ENCODE data around the gene ZSCAN25.
"Not testable (repeated sequence)": the region's sequence is repeated elsewhere in the genome, so short reads cannot be mapped to it uniquely, and the experiment has no call there.

The ZSCAN25 gene

DNA sequence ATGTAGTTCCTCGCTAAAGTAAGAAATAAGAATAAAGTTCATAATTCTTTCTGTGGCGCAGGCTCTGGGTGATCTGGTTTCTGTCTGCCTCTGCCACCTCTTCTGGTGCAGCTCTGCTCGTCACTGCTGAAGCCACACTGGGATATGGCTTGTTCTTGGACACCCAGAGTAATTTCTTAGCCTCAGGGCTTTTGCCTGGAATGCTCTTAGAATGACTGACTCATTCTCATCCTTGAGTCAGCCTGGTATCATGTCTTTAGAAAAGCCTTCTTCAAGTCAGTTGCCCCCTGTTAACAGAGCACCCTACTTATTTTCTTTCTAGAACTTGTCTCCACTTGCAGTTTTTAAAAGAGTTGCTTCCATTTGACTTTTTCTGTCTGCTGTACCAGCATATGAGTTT is 2.0 kb downstream of the ZSCAN25 start:
- DNase-seq: no peak

DNA sequence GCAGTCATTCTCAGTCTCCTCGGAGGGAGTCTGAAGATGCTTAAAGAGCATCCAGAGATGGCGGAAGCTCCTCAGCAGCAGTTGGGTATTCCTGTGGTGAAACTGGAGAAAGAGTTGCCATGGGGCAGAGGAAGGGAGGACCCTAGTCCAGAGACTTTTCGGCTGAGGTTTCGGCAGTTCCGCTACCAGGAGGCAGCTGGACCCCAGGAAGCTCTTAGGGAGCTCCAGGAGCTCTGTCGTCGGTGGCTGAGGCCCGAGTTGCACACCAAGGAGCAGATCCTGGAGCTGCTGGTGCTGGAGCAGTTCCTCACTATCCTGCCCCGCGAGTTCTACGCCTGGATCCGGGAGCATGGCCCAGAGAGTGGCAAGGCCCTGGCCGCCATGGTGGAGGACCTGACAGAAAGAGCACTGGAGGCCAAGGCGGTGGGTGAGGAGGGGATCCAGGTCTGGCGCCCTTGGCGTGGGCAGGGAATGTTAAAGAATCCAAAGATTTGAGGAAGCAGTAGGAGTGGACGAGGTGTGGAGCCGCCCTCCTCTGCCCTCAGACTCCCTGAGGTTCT is 2.9 kb downstream of the ZSCAN25 start:
- no peak for DNase-seq

DNA sequence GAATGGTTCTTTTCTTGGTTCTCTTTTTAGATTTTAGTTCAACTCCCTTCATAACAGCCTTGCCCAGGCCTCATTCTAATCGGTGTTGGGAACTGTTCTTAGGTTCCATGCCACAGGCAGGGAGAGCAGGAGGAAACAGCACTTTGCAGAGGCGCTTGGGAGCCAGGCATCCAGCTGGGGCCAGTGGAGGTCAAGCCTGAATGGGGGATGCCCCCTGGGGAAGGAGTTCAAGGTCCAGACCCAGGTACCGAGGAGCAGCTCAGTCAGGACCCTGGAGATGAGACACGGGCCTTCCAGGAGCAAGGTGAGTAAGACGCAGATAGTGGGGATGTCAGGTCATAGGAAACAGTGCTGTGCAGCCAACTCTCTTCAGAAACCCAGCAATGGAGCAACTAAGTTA is 4.5 kb downstream of the ZSCAN25 start:
- DNase-seq: no peak

DNA sequence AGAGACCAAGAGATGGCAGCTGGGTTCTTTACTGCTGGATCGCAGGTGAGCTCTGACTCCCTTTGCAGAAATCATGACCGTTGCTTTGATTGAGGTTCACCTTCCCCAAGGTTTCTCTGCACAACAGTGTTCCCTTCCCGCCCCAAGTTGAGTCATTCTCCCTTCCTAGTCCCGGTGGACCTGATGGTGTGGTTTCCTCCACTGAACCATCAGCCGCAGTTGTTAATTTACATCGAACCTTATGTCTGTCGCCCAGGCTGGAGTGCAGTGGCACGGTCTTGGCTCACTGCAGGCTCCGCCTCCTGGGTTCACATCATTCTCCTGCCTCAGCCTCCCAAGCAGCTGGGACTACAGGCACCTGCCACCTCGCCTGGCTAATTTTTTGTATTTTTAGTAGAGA is 5.8 kb downstream of the ZSCAN25 start:
- no peak for DNase-seq

DNA sequence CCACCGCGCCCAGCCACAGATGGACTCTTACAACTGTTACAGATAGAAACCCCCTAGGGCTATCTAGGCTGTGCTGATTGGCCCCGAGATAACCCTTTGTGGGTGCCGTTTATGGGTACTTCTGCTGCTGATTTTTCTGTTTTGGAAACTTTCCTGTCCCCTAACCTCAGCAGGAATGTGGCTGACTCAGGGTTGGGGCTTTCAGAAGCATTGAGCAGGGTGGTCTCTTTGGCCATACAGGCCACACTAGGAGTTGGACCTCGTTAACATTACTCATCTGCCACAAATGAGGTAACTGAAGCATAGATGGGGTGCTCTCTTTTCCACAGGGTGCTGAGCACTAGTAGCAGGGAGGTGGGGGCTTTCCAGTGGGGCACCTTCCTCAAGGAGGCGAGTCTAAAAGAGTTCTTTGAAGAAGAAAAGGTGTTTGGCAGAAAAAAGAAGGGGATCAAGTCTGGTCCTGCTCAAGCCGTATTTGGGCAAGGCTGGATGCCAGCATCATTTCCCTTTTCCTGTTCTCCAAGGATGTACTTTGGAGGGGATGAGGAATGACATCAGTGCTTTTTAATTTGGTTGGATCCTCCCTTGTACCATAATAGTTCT is 6.4 kb downstream of the ZSCAN25 start:
- DNase-seq: no peak

DNA sequence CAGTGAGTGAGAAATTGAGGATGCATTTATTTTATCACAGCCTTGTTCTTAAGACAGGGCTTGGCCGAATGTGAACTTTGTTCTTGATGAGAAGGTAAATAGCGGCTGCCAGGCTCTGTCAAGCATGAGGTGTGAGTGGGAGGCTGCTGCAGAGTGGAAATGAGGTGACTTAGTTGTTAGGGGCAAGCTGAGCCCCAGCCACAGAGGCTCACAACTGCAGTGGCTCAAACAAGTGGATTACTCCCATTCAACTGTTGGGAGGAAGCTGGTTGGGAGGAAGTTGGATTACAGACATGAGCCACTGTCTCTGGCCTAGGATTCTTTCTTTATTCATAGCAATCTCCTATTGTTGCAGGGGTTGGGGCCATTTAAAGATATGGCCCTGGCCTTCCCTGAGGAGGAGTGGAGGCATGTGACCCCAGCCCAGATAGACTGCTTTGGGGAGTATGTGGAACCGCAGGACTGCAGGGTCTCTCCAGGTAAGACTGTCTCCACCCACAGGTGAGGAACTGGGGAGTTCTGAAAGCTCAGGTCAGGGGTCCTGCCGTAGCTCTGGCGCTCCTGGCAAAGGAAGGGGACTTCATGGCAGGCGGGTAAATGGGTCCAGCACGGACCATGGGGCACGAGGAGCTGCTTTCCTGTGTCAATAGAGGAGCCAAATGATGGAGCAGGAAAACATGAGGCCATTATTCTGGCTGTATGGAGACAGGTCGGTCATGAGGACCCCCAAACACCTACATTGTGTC is 7.1 kb downstream of the ZSCAN25 start:
- no peak for DNase-seq

DNA sequence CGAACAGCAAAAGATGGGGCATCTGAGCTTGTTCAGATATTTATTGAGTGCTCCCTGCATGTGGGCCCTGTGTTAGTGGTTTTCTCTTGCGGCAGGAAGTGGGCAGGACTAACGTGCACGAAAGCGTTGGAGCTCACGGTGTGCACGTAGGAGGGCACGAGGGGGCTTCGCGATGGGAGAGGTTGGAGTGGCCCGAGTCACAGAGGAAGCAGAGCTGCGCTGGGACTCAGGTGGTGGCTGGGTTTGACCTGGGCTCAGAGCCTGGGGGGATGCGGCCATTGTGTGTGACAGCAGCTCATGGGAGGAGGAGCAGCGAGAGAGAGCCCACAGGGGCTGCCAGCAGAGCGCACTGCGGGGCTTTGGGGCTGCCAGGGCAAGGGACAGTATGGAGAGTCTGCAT is 7.7 kb downstream of the ZSCAN25 start:
- DNase-seq: no peak

DNA sequence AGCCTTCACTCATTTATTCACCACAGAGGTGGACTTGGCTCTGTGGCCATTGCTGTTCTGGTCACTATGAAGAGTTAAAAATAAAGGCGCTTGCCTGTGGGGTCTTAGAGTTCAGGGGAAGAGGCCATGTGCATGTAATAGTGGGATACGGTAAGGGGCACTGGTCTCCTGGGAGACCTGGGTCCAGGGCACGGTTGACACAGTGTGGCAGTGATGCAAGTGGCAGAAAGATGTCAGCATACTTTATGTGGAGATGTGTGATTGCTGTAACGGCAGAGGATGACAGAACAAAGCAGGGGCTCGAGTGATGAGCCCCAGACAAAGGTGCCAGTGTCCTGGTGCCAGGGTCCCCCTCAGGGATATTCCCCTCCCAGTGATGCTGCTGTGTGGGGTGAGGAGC is 8.6 kb downstream of the ZSCAN25 start:
- no peak for DNase-seq

DNA sequence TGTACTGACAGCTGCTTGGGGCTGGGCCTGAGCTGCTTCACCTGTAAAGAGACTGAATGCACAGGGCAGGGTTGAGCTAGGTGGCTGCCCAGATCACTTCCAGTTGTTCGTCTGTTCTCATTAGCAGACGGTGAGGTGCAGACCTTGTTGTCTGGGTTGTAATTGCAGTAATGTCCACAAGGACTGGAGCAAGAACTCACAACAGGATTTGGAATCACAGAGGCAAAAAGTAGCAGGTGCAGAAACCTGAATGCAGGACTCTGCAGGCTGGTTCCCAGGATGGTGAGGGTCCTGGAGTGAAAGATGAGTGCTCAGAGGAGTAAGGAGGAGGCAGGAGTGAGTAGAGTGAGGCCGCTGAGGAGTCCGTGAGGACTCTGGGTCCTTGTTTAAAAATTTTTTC is 9.2 kb downstream of the ZSCAN25 start:
- DNase-seq: no peak

DNA sequence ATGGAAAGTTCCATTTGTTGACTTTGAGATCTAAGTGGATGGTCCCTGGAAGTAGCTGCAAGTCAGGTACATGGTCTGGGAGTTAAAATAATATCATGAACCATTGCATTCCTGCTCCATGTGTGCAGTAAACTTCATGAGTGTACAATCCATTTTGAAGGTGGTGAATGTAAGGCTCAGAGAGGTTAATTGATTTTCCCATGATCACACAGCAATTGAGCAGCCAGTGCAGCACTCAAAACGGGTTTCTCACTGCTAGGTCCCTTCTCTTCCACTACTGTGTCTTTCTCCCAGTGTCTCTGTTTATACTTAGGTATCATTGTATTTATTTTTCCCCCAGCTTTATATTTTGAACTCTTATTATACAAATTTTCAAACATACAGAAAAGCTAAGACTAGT is 9.9 kb downstream of the ZSCAN25 start:
- no peak for DNase-seq

DNA sequence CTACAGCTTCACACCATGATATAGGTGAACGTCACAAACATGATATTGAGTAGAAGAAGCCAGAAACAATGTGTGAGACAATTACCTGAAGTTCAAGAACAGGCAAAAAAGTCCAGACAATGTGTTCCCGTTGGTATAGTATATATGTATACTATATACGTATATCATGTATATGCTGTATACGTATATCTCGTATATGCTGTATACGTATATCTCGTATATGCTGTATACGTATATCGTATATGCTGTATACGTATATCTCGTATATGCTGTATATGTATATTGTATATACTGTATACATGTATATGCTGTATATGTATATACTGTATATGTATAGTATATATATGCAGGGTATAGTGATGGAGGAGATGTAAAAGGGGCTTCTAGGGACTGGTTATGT is 10.8 kb downstream of the ZSCAN25 start:
- no peak for DNase-seq

DNA sequence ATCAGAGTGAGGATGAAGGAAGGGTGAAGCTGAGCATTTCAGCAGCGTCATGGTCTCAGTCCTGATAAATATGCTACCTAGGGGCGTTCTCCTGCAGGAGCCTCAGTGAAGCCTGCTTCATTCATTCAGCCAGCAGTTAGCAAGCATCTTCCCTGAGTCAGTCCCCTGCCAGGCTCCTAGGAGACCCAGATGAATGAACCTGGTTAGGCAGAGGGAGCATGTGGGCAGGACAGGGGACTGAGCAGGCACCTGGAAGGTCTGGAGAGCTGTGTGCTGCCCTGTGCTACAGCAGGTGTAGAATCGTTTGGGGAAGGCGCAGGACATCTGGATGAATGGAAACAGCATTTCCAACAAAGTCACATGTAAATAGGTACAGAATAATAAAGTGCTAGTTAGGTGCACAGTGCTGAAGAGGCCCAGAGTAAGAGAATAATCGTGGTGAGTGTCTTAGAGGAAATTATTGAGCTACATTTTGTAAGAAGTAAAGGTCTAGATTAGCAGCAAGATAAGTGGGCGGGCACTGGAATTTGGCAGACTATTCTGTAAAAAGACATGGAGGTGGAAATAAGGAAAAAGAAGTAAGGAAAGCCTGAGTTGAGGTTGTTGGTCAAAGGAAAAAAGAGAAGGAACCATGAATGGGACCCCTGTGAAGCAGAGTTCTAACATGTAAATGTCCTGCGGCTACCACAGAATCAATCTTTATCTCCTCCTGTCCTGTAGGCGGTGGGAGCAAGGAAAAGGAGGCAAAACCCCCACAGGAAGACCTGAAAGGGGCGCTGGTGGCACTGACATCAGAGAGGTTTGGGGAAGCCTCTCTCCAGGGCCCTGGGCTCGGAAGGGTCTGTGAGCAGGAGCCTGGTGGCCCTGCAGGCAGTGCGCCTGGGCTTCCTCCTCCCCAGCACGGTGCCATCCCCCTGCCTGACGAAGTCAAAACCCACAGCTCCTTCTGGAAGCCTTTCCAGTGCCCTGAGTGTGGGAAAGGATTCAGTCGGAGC is 12.0 kb downstream of the ZSCAN25 start:
- no peak for DNase-seq

DNA sequence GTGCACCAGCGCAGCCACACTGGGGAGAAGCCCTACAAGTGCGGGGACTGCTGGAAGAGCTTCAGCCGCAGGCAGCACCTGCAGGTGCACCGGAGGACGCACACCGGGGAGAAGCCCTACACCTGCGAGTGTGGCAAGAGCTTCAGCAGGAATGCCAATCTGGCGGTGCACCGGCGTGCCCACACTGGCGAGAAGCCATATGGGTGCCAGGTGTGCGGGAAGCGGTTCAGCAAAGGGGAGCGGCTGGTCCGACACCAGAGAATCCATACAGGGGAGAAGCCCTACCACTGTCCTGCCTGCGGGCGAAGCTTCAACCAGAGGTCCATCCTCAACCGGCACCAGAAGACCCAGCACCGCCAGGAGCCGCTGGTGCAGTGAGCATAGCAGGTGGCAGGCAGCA is 12.9 kb downstream of the ZSCAN25 start:
- no peak for DNase-seq

DNA sequence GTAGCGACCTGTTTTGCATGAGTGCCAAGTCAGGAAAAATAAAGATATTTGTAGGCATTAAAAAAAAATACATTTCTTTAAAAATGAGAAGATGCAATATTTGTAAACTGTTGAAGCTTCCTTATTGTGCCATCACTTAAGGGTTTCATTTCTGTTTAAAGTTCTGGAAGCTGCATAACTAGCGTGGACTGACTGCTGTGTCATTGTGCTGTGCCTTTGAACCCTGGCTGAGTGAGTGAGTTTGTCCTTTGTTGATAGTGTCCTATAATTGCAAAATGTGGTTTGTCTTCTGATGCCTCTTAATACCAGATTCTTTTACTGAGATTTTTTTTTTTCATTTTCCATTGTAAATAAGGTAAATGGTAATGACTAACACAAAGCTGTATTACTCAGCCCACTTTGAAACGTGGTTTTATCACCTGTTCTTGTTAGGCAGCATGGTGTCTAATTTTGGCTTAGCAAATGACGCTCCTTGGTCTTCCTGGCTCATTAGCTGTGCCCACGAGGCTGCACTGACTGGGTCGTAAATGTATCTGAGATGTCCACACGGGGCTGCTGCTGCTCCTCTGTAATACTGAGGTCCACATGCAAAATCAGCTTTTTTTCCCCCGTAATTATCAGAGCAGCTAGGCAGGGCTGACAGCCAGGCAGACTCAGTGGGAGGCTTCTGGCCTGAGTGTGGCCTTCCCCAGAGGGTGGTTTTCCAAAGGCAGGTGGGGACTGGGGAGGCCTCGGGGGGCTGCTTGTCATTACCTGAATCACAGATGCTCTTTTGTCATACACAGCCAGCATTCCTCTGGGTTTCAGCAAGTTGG is 14.8 kb downstream of the ZSCAN25 start:
- no peak for DNase-seq

DNA sequence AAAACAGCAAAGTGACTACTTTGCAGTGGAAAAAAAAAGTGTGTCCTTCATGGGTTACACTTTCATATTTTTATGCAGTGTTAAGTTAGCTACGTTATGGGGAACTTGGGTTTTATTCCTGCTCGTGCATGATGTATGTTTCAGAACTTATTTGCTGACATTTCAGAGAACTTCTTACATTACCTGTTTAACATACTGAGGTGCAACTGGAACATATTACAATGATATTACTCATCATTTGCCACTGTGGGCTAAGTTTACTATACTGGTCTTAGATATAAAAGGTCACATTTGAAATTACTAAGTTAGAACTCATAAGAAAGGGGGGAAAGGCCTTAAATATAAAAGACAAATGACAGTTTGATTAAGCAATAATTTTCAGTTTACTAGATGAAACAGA is 20.7 kb downstream of the ZSCAN25 start:
- DNase-seq: not testable (repeated sequence)

DNA sequence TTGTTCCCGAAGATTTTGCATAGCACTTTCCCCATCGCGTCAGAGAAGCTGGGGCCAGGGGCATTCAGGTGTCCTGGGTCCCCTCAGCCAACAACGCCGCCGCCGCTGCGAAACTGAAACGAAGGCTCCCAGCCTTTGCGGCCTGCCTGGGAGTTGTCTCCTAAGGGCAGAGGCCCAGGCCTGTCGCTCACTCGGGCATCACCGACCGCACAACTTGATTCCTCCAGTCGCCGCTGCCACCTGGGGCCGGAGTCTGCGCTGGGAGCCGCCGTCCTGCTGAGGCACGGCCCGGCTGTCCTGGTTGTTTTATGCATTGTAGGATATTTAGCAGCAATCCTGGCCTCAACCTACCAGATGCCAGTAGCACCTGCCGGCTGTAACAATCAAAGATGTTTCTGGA is 22.0 kb downstream of the ZSCAN25 start:
- no peak for DNase-seq

DNA sequence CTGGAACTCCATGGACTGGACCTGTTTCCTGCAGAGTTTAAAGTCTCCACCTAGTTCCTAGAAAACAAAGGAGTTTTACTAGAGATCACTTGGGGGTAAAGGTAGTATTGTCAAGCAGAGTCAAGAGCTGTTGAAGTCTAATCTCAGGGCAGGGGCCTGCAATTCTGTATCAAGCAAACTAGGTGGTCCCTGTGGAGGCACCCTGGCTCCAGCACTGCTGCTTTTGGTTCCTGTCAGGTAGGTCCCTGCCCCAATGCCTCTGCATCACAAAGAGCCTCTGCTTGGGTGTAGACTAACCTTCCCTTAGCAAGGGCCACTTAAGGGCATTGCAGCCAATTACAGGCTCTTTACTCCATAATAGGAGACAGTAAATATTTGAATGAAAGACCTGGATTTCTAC is 22.5 kb downstream of the ZSCAN25 start:
- DNase-seq: no peak

DNA sequence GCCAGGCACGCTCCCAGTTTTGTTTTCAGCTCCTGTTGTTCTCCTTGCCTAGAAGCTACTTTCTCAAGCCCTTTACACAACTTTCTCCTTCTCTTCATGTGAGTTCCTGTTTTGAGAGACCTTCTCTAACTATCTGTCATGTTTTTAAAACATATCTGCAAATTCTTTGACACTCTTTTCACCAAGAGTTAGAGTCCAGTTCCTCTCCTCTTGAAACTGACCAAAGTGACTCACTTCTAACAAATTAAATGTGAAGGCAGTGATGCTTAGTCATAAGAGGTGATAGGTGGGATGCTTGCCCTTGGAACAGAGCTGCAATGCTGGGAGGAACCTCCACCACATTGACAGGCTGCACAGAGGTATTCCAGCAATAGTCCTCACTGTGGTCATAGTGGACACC is 25.3 kb downstream of the ZSCAN25 start:
- no peak for DNase-seq

DNA sequence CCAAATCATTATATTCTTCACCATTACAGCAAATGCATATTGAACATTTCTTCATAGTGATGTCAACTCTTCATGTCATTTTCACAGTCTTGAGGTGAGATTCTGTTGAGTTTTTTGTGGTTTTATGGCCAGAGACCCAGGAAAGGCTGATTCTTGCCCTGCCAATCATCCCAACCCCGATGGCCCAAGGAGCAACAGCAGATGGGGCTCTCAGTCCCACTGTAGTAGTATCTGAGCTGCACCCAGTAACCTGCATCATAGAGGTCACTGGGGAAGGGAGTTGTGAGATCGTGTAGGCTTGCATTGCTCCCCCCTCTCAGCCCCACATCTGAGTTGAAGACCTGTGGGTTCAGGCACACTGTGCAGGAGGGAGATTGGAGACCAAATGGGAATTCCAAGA is 26.7 kb downstream of the ZSCAN25 start:
- DNase-seq: no peak

DNA sequence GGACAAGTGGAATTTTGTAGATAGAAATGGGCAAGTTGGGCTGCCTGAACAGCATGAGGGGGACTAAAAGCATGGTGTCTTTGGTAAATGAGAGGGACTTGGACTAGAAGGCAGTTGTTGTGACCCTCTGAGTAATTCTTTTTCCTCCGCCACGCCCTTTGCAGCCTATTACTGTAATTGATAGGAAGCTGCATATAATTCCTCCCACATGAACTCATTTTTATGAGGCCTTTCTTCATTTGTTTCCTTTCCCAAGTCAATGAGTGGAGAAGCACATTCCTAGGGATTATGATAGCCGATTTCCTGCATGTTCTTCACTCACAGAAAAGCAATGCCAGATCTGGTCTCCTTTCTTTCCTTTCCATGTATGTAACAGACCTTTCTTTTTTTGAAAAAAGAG is 27.7 kb downstream of the ZSCAN25 start:
- DNase-seq: no peak

DNA sequence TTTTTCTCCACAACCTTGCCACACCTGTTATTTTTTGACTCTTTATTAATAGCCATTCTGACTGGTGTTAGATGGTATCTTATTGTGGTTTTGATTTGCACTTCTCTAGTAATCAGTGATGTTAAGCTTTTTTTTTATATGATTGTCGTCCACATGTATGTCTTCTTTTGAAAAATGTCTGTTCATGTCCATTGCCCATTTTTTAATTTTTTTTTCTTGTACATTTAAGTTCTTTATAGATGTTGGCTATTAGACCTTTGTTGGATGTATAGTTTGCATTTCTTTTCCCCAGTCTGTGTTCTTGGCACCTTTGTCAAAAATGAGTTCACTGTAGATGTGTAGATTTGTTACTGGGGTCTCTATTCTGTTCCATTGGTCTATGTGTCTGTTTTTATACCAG is 28.8 kb downstream of the ZSCAN25 start:
- DNase-seq: no peak

DNA sequence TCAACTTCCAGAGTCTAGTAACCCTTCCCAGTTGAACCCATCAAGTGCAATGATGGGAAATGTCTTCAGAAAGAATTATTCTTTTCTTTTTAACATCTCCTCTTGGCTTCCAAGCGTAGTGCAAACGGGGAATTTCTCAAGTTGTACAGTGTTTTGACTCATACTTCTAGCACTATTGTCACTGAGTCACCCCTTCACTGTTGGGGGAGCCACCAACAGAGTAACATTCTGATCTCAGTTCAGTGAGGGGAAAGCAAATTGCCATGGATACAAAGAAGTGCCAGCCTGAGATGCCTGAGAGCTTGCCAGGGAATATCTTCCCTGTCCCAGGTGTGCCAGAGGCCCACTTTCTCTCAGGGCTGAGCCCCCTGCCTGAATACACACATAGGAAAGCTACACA is 32.1 kb downstream of the ZSCAN25 start:
- DNase-seq: no peak

DNA sequence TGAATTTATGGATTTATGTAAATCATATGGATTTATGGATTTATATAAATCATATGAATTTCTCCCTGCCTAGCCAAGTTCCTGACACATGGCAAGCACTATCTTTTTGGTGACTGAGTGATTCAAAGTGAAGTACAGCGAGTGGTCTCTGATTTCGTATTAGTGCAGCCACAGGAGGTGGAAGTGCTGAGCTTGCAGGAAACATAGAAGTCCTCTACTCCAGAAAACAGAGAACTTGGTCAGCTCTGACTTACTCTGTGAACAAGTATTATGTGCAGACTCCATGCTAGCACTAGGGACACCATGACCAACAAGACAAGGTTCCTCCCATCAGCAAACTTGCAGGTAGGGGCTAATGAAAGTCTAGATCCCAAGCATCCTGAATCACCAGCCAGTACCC is 34.5 kb downstream of the ZSCAN25 start:
- DNase-seq: no peak
